Measurements from ENCODE around the gene ISX. TPM values are rescaled to one million over a fixed set of nuclear protein-coding genes. Genes with fewer than 3 reads are reported as not detected.

The ISX gene
- total RNA-seq, 1 donor from 2014 or later = not detected

- H3K27me3 ChIP-seq = no peaks in the 10 kb centered on the region
- H3K4me1 ChIP-seq = no peaks in the 10 kb centered on the region
- ATAC-seq (no peak), DNase-seq (no peak)
- H3K36me3 ChIP-seq = no peaks in the 10 kb centered on the region
- H3K9me3 ChIP-seq = no peaks in the 10 kb centered on the region
- intact Hi-C loops (cut with DNase I) = no loop called here
- TF ChIP-seq CTCF (IDR thresholded peaks at IDR 0.05) = no peak
- H3K27ac ChIP-seq = no peak overlapping the region
- H3K4me3 ChIP-seq = no peak overlapping the region
These were observed 8.6 kb downstream of the ISX start for GRCh38 chr22:35074583-35074982.

GRCh38 chr22:35076630-35077029 is 10.7 kb downstream of the ISX start:
- DNase-seq (no peak), ATAC-seq (no peak)
- intact Hi-C loops (cut with DNase I) = no loop called here
- no peak for TF ChIP-seq CTCF (IDR thresholded peaks at IDR 0.05)
- Histone ChIP-seq H3K27ac (no peak overlapping the region), H3K9me3 (no peaks in the 10 kb centered on the region), H3K27me3 (no peaks in the 10 kb centered on the region), H3K36me3 (no peaks in the 10 kb centered on the region), H3K4me3 (no peak overlapping the region), H3K4me1 (no peaks in the 10 kb centered on the region)

- ATAC-seq = no peak
- no peaks in the 10 kb centered on the region for H3K9me3 ChIP-seq
- H3K27me3 ChIP-seq = no peaks in the 10 kb centered on the region
- H3K27ac ChIP-seq = no peak overlapping the region
- H3K4me1 ChIP-seq = no peaks in the 10 kb centered on the region
- DNase-seq = no peak
- no peak overlapping the region for H3K4me3 ChIP-seq
- intact Hi-C loops (cut with DNase I) = no loop called here
- H3K36me3 ChIP-seq = no peaks in the 10 kb centered on the region
- no peak for TF ChIP-seq CTCF (IDR thresholded peaks at IDR 0.05)
These were observed 19.7 kb downstream of the ISX start for GRCh38 chr22:35085621-35086020.

- H3K4me3 ChIP-seq = no peak overlapping the region
- intact Hi-C loops (cut with DNase I) = no loop called here
- ATAC-seq (no peak), DNase-seq (no peak)
- no peaks in the 10 kb centered on the region for H3K4me1 ChIP-seq
- H3K27me3 ChIP-seq = no peaks in the 10 kb centered on the region
- no peak overlapping the region for H3K27ac ChIP-seq
- H3K36me3 ChIP-seq = no peaks in the 10 kb centered on the region
- no peak for TF ChIP-seq CTCF (IDR thresholded peaks at IDR 0.05)
- no peaks in the 10 kb centered on the region for H3K9me3 ChIP-seq
These were observed 23.2 kb downstream of the ISX start for GRCh38 chr22:35089139-35089538.

- TF ChIP-seq CTCF (IDR thresholded peaks at IDR 0.05) = no peak
- H3K27ac ChIP-seq = no peak overlapping the region
- H3K4me1 ChIP-seq = no peaks in the 10 kb centered on the region
- no peaks in the 10 kb centered on the region for H3K36me3 ChIP-seq
- H3K4me3 ChIP-seq = no peak overlapping the region
- no peaks in the 10 kb centered on the region for H3K9me3 ChIP-seq
- no peaks in the 10 kb centered on the region for H3K27me3 ChIP-seq
- intact Hi-C loops (cut with DNase I) = no loop called here
- ATAC-seq (no peak), DNase-seq (no peak)
These were observed 26.4 kb downstream of the ISX start for GRCh38 chr22:35092406-35092805.

GRCh38 chr22:35098921-35099320 is 33.0 kb downstream of the ISX start:
- H3K27ac ChIP-seq = no peak overlapping the region
- no peak for ATAC-seq
- no peak overlapping the region for H3K4me3 ChIP-seq
- no peak for DNase-seq
- TF ChIP-seq CTCF (IDR thresholded peaks at IDR 0.05) = no peak
- no peaks in the 10 kb centered on the region for H3K9me3 ChIP-seq
- H3K4me1 ChIP-seq = no peaks in the 10 kb centered on the region
- peaks cover 7% of the 10 kb centered on the region for H3K27me3 ChIP-seq
- no peaks in the 10 kb centered on the region for H3K36me3 ChIP-seq
- intact Hi-C loops (cut with DNase I) = no loop called here
